ENCODE results near the gene BCL2L2.

The BCL2L2 gene

GRCh38 chr14:23281247-23281646 is 25.4 kb upstream of the BCL2L2 start:
- no peaks in the 10 kb centered on the region for H3K9me3 ChIP-seq (ENCODE audit: insufficient read depth, low read length)
- no peak for DNase-seq (ENCODE audit: low read depth, low spot score)
- TF ChIP-seq ZNF274 (IDR thresholded peaks at IDR 0.05; ENCODE audit: low read depth, low read length): no peak
- TF ChIP-seq YY1 (IDR thresholded peaks at IDR 0.05; ENCODE audit: insufficient read depth, insufficient read length): no peak
- TF ChIP-seq SUZ12 (IDR thresholded peaks at IDR 0.05; ENCODE audit: extremely low read depth, insufficient read depth, insufficient read length): no peak

GRCh38 chr14:23284654-23285529 is 21.7 kb upstream of the BCL2L2 start:
- peak overlapping the region; percentile 89 for H3K9ac ChIP-seq (ENCODE audit: insufficient read length, low read depth)
- peak overlapping the region; percentile 81 for H3K4me3 ChIP-seq (ENCODE audit: insufficient read length, low read depth)
- no peak for DNase-seq (ENCODE audit: low read depth, low spot score)

More at GRCh38 chr14:23281247-23281646, 25.4 kb upstream of the BCL2L2 start:
- H3K9ac ChIP-seq (ENCODE audit: insufficient read length, low read depth): no peak overlapping the region
- no peaks in the 10 kb centered on the region for H3K4me1 ChIP-seq (ENCODE audit: insufficient read depth, insufficient read length)
- H3K27me3 ChIP-seq (ENCODE audit: insufficient read depth, insufficient read length): peaks cover 11% of the 10 kb centered on the region
- H3K36me3 ChIP-seq (ENCODE audit: insufficient read depth, insufficient read length, low read length): peaks cover 13% of the 10 kb centered on the region
- H3K4me3 ChIP-seq (ENCODE audit: insufficient read length, low read depth): no peak overlapping the region

GRCh38 chr14:23285530-23286019 is 21.1 kb upstream of the BCL2L2 start:
- DNase-seq (ENCODE audit: low read depth, low spot score): no peak
- no peak for TF ChIP-seq SUZ12 (IDR thresholded peaks at IDR 0.05; ENCODE audit: extremely low read depth, insufficient read depth, insufficient read length)
- TF ChIP-seq ZNF274 (IDR thresholded peaks at IDR 0.05; ENCODE audit: low read depth, low read length): no peak
- no peak for TF ChIP-seq YY1 (IDR thresholded peaks at IDR 0.05; ENCODE audit: insufficient read depth, insufficient read length)
- H3K9me3 ChIP-seq (ENCODE audit: insufficient read depth, low read length): no peaks in the 10 kb centered on the region
- H3K4me3 ChIP-seq (ENCODE audit: insufficient read length, low read depth): peak overlapping the region; percentile 81
- H3K4me1 ChIP-seq (ENCODE audit: insufficient read depth, insufficient read length): peaks cover 4% of the 10 kb centered on the region
- H3K9ac ChIP-seq (ENCODE audit: insufficient read length, low read depth): peak overlapping the region; percentile 89
- H3K27me3 ChIP-seq (ENCODE audit: insufficient read depth, insufficient read length): peaks cover 38% of the 10 kb centered on the region
- peaks cover 5% of the 10 kb centered on the region for H3K36me3 ChIP-seq (ENCODE audit: insufficient read depth, insufficient read length, low read length)

More at GRCh38 chr14:23284654-23285529, 21.7 kb upstream of the BCL2L2 start:
- H3K27me3 ChIP-seq (ENCODE audit: insufficient read depth, insufficient read length): peaks cover 31% of the 10 kb centered on the region
- no peaks in the 10 kb centered on the region for H3K9me3 ChIP-seq (ENCODE audit: insufficient read depth, low read length)
- H3K36me3 ChIP-seq (ENCODE audit: insufficient read depth, insufficient read length, low read length): peaks cover 5% of the 10 kb centered on the region
- peaks cover 4% of the 10 kb centered on the region for H3K4me1 ChIP-seq (ENCODE audit: insufficient read depth, insufficient read length)
- TF ChIP-seq YY1 (IDR thresholded peaks at IDR 0.05; ENCODE audit: insufficient read depth, insufficient read length) (no peak), ZNF274 (IDR thresholded peaks at IDR 0.05; ENCODE audit: low read depth, low read length) (0 out of 2 replicates have a peak, but pooled peaks have one; percentile 20)

GRCh38 chr14:23286020-23286901 is 20.4 kb upstream of the BCL2L2 start, which contains the start of gene HOMEZ:
Gene HOMEZ (minus strand): TSS chr14:23286132. CDS start chr14:23285952, 180 bp downstream.
- peak within 1 kb of the TSS; percentile 81 for H3K4me3 ChIP-seq (ENCODE audit: insufficient read length, low read depth)
- peak within 1 kb of the TSS; percentile 89 for H3K9ac ChIP-seq (ENCODE audit: insufficient read length, low read depth)
- no peak for TF ChIP-seq ZNF274 (IDR thresholded peaks at IDR 0.05; ENCODE audit: low read depth, low read length)
- no peak for TF ChIP-seq SUZ12 (IDR thresholded peaks at IDR 0.05; ENCODE audit: extremely low read depth, insufficient read depth, insufficient read length)
- no peak for TF ChIP-seq YY1 (IDR thresholded peaks at IDR 0.05; ENCODE audit: insufficient read depth, insufficient read length)
- peaks cover 4% of the 10 kb centered on the region for H3K4me1 ChIP-seq (ENCODE audit: insufficient read depth, insufficient read length)
- no peaks in the 10 kb centered on the region for H3K9me3 ChIP-seq (ENCODE audit: insufficient read depth, low read length)
- DNase-seq (ENCODE audit: low read depth, low spot score): peak; percentile 93
- peaks cover 5% of the 10 kb centered on the region for H3K36me3 ChIP-seq (ENCODE audit: insufficient read depth, insufficient read length, low read length)
- peaks cover 45% of the 10 kb centered on the region for H3K27me3 ChIP-seq (ENCODE audit: insufficient read depth, insufficient read length)

- TF ChIP-seq SUZ12 (IDR thresholded peaks at IDR 0.05; ENCODE audit: extremely low read depth, insufficient read depth, insufficient read length) (no peak), ZNF274 (IDR thresholded peaks at IDR 0.05; ENCODE audit: low read depth, low read length) (no peak), YY1 (IDR thresholded peaks at IDR 0.05; ENCODE audit: insufficient read depth, insufficient read length) (no peak)
- peak overlapping the region; percentile 41 for H3K4me3 ChIP-seq (ENCODE audit: insufficient read length, low read depth)
- peaks cover 5% of the 10 kb centered on the region for H3K36me3 ChIP-seq (ENCODE audit: insufficient read depth, insufficient read length, low read length)
- no peaks in the 10 kb centered on the region for H3K9me3 ChIP-seq (ENCODE audit: insufficient read depth, low read length)
- no peak for DNase-seq (ENCODE audit: low read depth, low spot score)
- H3K9ac ChIP-seq (ENCODE audit: insufficient read length, low read depth): no peak overlapping the region
- H3K27me3 ChIP-seq (ENCODE audit: insufficient read depth, insufficient read length): peaks cover 52% of the 10 kb centered on the region
- H3K4me1 ChIP-seq (ENCODE audit: insufficient read depth, insufficient read length): peaks cover 4% of the 10 kb centered on the region
Observed at GRCh38 chr14:23286902-23287479, 19.6 kb upstream of the BCL2L2 start.

- peaks cover 2% of the 10 kb centered on the region for H3K4me1 ChIP-seq (ENCODE audit: insufficient read depth, insufficient read length)
- H3K27me3 ChIP-seq (ENCODE audit: insufficient read depth, insufficient read length): peaks cover 91% of the 10 kb centered on the region
- DNase-seq (ENCODE audit: low read depth, low spot score): no peak
- no peak for TF ChIP-seq YY1 (IDR thresholded peaks at IDR 0.05; ENCODE audit: insufficient read depth, insufficient read length)
- no peak for TF ChIP-seq SUZ12 (IDR thresholded peaks at IDR 0.05; ENCODE audit: extremely low read depth, insufficient read depth, insufficient read length)
- TF ChIP-seq ZNF274 (IDR thresholded peaks at IDR 0.05; ENCODE audit: low read depth, low read length): no peak
- no peak overlapping the region for H3K4me3 ChIP-seq (ENCODE audit: insufficient read length, low read depth)
- H3K9me3 ChIP-seq (ENCODE audit: insufficient read depth, low read length): no peaks in the 10 kb centered on the region
- no peaks in the 10 kb centered on the region for H3K36me3 ChIP-seq (ENCODE audit: insufficient read depth, insufficient read length, low read length)
- H3K9ac ChIP-seq (ENCODE audit: insufficient read length, low read depth): no peak overlapping the region
Observed at GRCh38 chr14:23294734-23295561, 11.7 kb upstream of the BCL2L2 start.

Data from NT2/D1 (cell line).